ENCODE results near the gene CHRNE.

CHRNE gene

DNA sequence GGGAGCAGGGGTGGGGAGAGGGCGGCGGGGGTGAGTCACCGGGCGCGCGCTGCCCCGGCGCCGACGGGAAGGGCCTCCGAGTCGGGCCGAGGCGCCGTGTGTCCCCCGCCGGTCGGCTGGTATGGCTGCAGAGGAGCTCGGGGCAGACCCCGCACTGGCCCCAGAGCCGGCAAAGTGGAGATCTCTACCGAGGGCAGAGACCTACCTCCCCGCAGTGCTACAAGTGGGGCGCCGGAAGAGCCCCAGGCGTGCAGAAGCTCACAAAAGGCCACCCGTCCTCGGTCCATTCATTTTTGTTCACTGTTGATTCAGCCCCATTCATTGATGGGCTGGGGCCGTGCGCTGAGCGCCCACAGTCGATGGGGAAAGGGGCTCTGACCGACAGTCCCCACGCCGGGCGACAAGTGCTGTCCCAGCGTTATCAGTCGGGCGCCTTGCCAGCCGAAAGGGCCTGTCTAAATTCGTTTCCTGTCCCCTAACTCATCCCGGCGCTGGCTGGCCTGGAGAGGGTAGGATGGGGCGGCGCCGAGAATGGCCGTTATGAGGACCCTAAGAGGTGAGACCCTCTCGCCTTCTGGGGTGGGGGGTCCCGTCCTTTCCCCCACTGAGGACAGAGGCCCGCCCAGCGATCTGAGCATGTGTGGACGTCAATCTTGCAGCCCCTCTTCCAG is 47.3 kb upstream of the CHRNE start:
- H3K27me3 ChIP-seq (ENCODE audit: low read depth, low read length) = no peaks in the 10 kb centered on the region
- peak overlapping the region; percentile 100 for H3K9ac ChIP-seq (ENCODE audit: low read length)
- TF ChIP-seq, protein P1, sequence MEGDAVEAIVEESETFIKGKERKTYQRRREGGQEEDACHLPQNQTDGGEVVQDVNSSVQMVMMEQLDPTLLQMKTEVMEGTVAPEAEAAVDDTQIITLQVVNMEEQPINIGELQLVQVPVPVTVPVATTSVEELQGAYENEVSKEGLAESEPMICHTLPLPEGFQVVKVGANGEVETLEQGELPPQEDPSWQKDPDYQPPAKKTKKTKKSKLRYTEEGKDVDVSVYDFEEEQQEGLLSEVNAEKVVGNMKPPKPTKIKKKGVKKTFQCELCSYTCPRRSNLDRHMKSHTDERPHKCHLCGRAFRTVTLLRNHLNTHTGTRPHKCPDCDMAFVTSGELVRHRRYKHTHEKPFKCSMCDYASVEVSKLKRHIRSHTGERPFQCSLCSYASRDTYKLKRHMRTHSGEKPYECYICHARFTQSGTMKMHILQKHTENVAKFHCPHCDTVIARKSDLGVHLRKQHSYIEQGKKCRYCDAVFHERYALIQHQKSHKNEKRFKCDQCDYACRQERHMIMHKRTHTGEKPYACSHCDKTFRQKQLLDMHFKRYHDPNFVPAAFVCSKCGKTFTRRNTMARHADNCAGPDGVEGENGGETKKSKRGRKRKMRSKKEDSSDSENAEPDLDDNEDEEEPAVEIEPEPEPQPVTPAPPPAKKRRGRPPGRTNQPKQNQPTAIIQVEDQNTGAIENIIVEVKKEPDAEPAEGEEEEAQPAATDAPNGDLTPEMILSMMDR (IDR thresholded peaks at IDR 0.05; ENCODE audit: low read depth, low read length) = no peak
- TF ChIP-seq EZH2phosphoT487 (IDR thresholded peaks at IDR 0.05; ENCODE audit: low read depth) = no peak
- H3K9me3 ChIP-seq (ENCODE audit: insufficient read depth, low read length) = no peaks in the 10 kb centered on the region
- H3K4me3 ChIP-seq (ENCODE audit: low read length) = peak overlapping the region; percentile 99
- H3K4me2 ChIP-seq (ENCODE audit: low read length) = peak overlapping the region; percentile 89
- peaks cover 51% of the 10 kb centered on the region for H3K79me2 ChIP-seq (ENCODE audit: low read length)
- peaks cover 16% of the 10 kb centered on the region for H4K20me1 ChIP-seq (ENCODE audit: insufficient read depth, low read length)
- peaks cover 25% of the 10 kb centered on the region for H3K4me1 ChIP-seq (ENCODE audit: low read length)
- H2AFZ ChIP-seq (ENCODE audit: low read depth, low read length) = no peak overlapping the region
- H3K27ac ChIP-seq (ENCODE audit: low read length) = peak overlapping the region; percentile 100
- H3K36me3 ChIP-seq (replicated peaks; ENCODE audit: low read depth, low read length) = peaks cover 29% of the 10 kb centered on the region

DNA sequence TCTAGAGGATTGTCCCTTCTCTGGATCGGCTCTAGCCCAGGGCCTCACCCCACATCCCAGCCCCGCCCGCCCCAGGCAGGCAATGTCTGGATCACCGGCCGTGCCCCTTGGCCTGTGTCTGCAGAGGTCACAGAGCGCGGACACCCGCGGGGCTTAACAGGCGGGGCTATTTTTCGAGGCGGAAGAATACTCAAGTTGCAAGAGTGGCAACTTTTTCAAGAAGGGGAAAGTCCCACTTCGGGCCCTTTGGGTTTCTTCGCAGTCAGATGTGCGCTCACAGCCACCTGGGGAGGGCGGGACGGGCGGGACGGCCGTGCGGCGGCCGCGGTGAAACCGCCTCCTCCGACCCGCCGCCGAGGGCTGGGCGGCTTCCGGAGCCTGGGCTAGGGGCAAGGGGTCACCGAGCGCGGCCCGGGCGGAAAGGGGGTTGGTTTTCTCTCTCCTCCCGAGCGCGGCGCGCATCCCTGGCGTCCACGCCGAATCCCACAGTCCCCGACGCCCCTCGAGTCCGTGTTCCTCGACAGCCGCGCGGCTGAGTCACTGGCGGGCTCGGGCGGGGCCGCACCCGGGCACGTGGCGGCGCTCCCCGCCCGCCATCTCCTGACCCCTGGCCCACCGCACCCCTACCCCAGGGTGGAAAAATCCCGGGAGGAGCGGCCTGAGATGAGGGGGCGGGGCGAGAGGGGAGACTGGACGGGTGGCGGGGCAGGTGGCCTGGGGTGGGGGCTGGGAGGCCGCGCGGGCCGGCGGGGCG is 46.6 kb upstream of the CHRNE start:
- Histone ChIP-seq H3K4me2 (ENCODE audit: low read length) (peak overlapping the region; percentile 89), H3K79me2 (ENCODE audit: low read length) (peaks cover 58% of the 10 kb centered on the region), H3K4me1 (ENCODE audit: low read length) (peaks cover 32% of the 10 kb centered on the region), H3K4me3 (ENCODE audit: low read length) (peak overlapping the region; percentile 99), H3K9ac (ENCODE audit: low read length) (peak overlapping the region; percentile 100), H2AFZ (ENCODE audit: low read depth, low read length) (no peak overlapping the region), H3K27me3 (ENCODE audit: low read depth, low read length) (no peaks in the 10 kb centered on the region), H4K20me1 (ENCODE audit: insufficient read depth, low read length) (peaks cover 22% of the 10 kb centered on the region), H3K36me3 (replicated peaks; ENCODE audit: low read depth, low read length) (peaks cover 34% of the 10 kb centered on the region), H3K27ac (ENCODE audit: low read length) (peak overlapping the region; percentile 100), H3K9me3 (ENCODE audit: insufficient read depth, low read length) (no peaks in the 10 kb centered on the region)
- TF ChIP-seq, protein P1 (IDR thresholded peaks at IDR 0.05; ENCODE audit: low read depth, low read length) = no peak
- no peak for TF ChIP-seq EZH2phosphoT487 (IDR thresholded peaks at IDR 0.05; ENCODE audit: low read depth)

DNA sequence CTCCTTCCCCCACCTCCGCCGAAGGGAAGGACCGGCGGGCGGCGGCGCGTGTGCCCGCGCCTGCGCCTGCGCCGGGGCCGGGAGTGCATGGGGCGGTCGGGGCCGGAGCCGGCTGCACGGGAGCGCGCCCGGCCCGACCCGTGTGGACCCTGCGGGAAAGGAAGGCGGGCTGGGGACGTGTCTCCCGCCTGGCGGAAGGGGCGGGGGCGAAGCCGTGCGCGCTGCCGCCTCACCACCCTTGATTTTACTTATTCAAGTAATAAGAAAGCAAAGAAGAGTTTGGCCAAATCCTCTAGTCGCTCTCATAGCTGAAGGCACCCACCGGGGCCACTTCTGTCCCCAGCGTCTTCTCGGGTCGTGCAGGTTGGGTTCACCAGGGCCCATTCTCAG is 46.0 kb upstream of the CHRNE start:
- TF ChIP-seq, protein P1 (IDR thresholded peaks at IDR 0.05; ENCODE audit: low read depth, low read length) = no peak
- TF ChIP-seq EZH2phosphoT487 (IDR thresholded peaks at IDR 0.05; ENCODE audit: low read depth) = no peak
- Histone ChIP-seq H3K9ac (ENCODE audit: low read length) (peak overlapping the region; percentile 100), H3K79me2 (ENCODE audit: low read length) (peaks cover 64% of the 10 kb centered on the region), H3K9me3 (ENCODE audit: insufficient read depth, low read length) (no peaks in the 10 kb centered on the region), H3K27me3 (ENCODE audit: low read depth, low read length) (no peaks in the 10 kb centered on the region), H3K4me3 (ENCODE audit: low read length) (peak overlapping the region; percentile 99), H2AFZ (ENCODE audit: low read depth, low read length) (no peak overlapping the region), H3K36me3 (replicated peaks; ENCODE audit: low read depth, low read length) (peaks cover 37% of the 10 kb centered on the region), H3K4me2 (ENCODE audit: low read length) (peak overlapping the region; percentile 84), H4K20me1 (ENCODE audit: insufficient read depth, low read length) (peaks cover 27% of the 10 kb centered on the region), H3K4me1 (ENCODE audit: low read length) (peaks cover 38% of the 10 kb centered on the region), H3K27ac (ENCODE audit: low read length) (peak overlapping the region; percentile 100)

DNA sequence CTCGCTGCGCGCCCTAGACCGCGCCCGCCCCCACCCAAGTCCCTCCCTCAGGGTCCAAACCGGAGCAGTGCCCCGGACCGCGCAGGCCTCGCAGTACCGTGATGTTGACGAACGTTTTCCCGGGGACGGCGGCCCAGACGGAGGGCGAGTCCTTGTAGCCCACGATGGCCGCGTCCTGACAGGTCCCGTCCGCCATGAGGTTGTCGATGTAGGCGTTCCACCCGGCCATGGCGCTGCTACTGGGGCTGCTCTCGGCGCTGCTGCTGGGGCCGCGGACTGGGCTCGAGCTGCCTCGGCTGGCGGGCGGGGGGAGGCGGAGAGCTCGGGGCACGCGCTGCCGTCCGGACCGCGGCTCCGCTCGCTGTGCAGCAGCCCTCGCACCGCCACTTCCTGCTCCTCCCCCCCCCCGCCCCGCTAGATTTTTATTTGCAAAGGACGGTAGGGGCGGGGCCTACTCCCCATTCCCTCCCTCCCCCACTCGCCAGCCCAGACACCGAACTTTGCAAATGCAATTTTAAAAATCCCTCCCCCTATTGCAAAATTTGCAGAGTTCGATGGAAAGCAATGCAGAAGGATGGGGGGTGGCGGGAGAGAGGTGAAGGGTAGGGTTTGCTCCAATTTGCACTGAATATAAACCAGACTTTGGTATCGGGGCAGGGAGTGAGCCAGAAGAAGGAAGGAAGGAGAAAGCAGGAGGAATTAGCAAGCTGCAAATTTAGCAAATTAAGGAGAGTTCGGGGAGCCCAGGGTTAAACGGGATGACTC is 45.5 kb upstream of the CHRNE start, which contains the start of gene PFN1:
PFN1 (minus strand) TSS at position 365 of the 765 bp plus-strand sequence; CDS start at position 229, 136 bp downstream.
- H3K9me3 ChIP-seq (ENCODE audit: insufficient read depth, low read length) = no peaks in the 10 kb centered on the region
- no peaks in the 10 kb centered on the region for H3K27me3 ChIP-seq (ENCODE audit: low read depth, low read length)
- peak within 1 kb of the TSS; percentile 84 for H3K4me2 ChIP-seq (ENCODE audit: low read length)
- peaks cover 30% of the 10 kb centered on the region for H4K20me1 ChIP-seq (ENCODE audit: insufficient read depth, low read length)
- peaks cover 69% of the 10 kb centered on the region for H3K79me2 ChIP-seq (ENCODE audit: low read length)
- peaks cover 39% of the 10 kb centered on the region for H3K4me1 ChIP-seq (ENCODE audit: low read length)
- H3K27ac ChIP-seq (ENCODE audit: low read length) = peak within 1 kb of the TSS; percentile 100
- no peak within 1 kb of the TSS for H2AFZ ChIP-seq (ENCODE audit: low read depth, low read length)
- H3K9ac ChIP-seq (ENCODE audit: low read length) = peak within 1 kb of the TSS; percentile 100
- peak within 1 kb of the TSS; percentile 99 for H3K4me3 ChIP-seq (ENCODE audit: low read length)
- no peak for TF ChIP-seq EZH2phosphoT487 (IDR thresholded peaks at IDR 0.05; ENCODE audit: low read depth)
- TF ChIP-seq, protein P1 (IDR thresholded peaks at IDR 0.05; ENCODE audit: low read depth, low read length) = no peak
- peaks cover 40% of the 10 kb centered on the region for H3K36me3 ChIP-seq (replicated peaks; ENCODE audit: low read depth, low read length)

Measured in OCI-LY3 (cell line).